IMR-90 (cell line): ENCODE data around the gene SLC25A26. TPM values are rescaled to one million over a fixed set of nuclear protein-coding genes. Genes with fewer than 3 reads are reported as not detected.

Experiments used
- ATAC-seq: fragments of 200-7000 bp; cut with Tn5 transposase; 2 replicates; pipeline ENCODE4 v1.9.1; 2020; ENCODE audit warnings: low read depth, mild to moderate bottlenecking, moderate library complexity
- BruUV-seq: library from RNA; stranded (reverse); fragments of 400-500 nt; replicated peaks from 2 replicates; lab custom pipeline; 2021; lab: Mats Ljungman, UMichigan
- CTCF ChIA-PET: fragments of 300-600 bp; formaldehyde crosslinking; extraction: SDS; loops from one replicate; lab custom pipeline; 2021; ENCODE audit warnings: antibody characterized with exemption; lab: Yijun Ruan, JAX
- POLR2A ChIA-PET: fragments of 300-600 bp; sonication (Branson Sonifier 250); formaldehyde crosslinking; loops from one replicate; lab custom pipeline; 2022; ENCODE audit warnings: antibody characterized with exemption; ENCODE audit not compliant: unreplicated experiment; lab: Charles Lee
- DNase-seq: peaks from one replicate; pipeline ENCODE4 v3.0.0; 2013
- H2AFZ ChIP-seq: replicated peaks from 2 replicates; pipeline ENCODE3; 2013; ENCODE audit warnings: low read length, mild to moderate bottlenecking; ENCODE audit not compliant: poor library complexity
- H2AK5ac ChIP-seq: 2 replicates; pipeline ENCODE4 v1.6.1; 2013; ENCODE audit warnings: low read depth, low read length, inconsistent platforms
- H2AK9ac ChIP-seq: replicated peaks from 2 replicates; pipeline ENCODE3; 2013; ENCODE audit warnings: mild to moderate bottlenecking, low read depth, low read length, moderate library complexity; ENCODE audit not compliant: poor library complexity
- H2BK120ac ChIP-seq: 2 replicates; pipeline ENCODE4 v1.6.1; 2013; ENCODE audit warnings: low read depth, low read length, inconsistent platforms
- H2BK15ac ChIP-seq: 3 replicates; pipeline ENCODE4 v1.6.1; 2013; ENCODE audit warnings: low read depth, low read length, inconsistent platforms
- H2BK20ac ChIP-seq: 2 replicates; pipeline ENCODE4 v1.6.1; 2013; ENCODE audit warnings: low read depth, mild to moderate bottlenecking, inconsistent platforms, low read length, moderate library complexity
- H2BK5ac ChIP-seq: 2 replicates; pipeline ENCODE4 v1.6.1; 2013; ENCODE audit warnings: mild to moderate bottlenecking, low read depth, low read length, inconsistent platforms; ENCODE audit not compliant: poor library complexity, severe bottlenecking
- H3K14ac ChIP-seq: replicated peaks from 2 replicates; pipeline ENCODE4 v1.6.1; 2013; ENCODE audit warnings: low read depth, low read length, inconsistent platforms
- H3K18ac ChIP-seq: 2 replicates; pipeline ENCODE4 v1.6.1; 2013; ENCODE audit warnings: low read depth, low read length, control low read depth
- H3K23ac ChIP-seq: 2 replicates; pipeline ENCODE4 v1.6.1; 2013; ENCODE audit warnings: low read depth, low read length, inconsistent platforms
- H3K27ac ChIP-seq: 2 replicates; pipeline ENCODE4 v1.5.1; 2013; ENCODE audit warnings: mild to moderate bottlenecking, control low read depth, low read length; ENCODE audit not compliant: insufficient read depth
- H3K27me3 ChIP-seq: 2 replicates; pipeline ENCODE4 v1.6.1; 2013; ENCODE audit warnings: low read length; ENCODE audit not compliant: control insufficient read depth, insufficient read depth
- H3K36me3 ChIP-seq: 2 replicates; pipeline ENCODE4 v1.6.1; 2013; ENCODE audit warnings: low read length, mixed read lengths; ENCODE audit not compliant: control insufficient read depth, insufficient read depth
- H3K4ac ChIP-seq: 2 replicates; pipeline ENCODE4 v1.6.1; 2013; ENCODE audit warnings: low read depth, low read length, inconsistent platforms
- H3K4me1 ChIP-seq: 2 replicates; pipeline ENCODE4 v1.6.1; 2013; ENCODE audit warnings: low read length, mixed read lengths; ENCODE audit not compliant: control insufficient read depth, insufficient read depth
- H3K4me2 ChIP-seq: 2 replicates; pipeline ENCODE4 v1.6.1; 2013; ENCODE audit warnings: low read depth, mild to moderate bottlenecking, control low read depth, low read length, moderate library complexity
- H3K4me3 ChIP-seq: 2 replicates; pipeline ENCODE4 v1.5.1; 2013; ENCODE audit warnings: low read depth, mild to moderate bottlenecking, control low read depth, low read length, moderate library complexity; ENCODE audit not compliant: insufficient read depth
- H3K56ac ChIP-seq: 2 replicates; pipeline ENCODE4 v1.6.1; 2013; ENCODE audit warnings: low read length, inconsistent platforms; ENCODE audit not compliant: insufficient read depth; ENCODE audit errors: extremely low read depth
- H3K79me1 ChIP-seq, 2 experiments: 2 replicates each; pipeline ENCODE4 v1.6.1; 2013; ENCODE audit warnings: low read length in 2 of 2, inconsistent platforms in 1 of 2, low read depth in 1 of 2
- H3K9ac ChIP-seq: 2 replicates; pipeline ENCODE4 v1.6.1; 2013; ENCODE audit warnings: low read depth, low read length, control low read depth
- H3K9me1 ChIP-seq: 2 replicates; pipeline ENCODE4 v1.6.1; 2013; ENCODE audit warnings: low read length, inconsistent platforms; ENCODE audit not compliant: insufficient read depth
- H3K9me3 ChIP-seq: 2 replicates; pipeline ENCODE4 v1.6.1; 2013; ENCODE audit warnings: low read length; ENCODE audit not compliant: control insufficient read depth, insufficient read depth
- H4K20me1 ChIP-seq: 2 replicates; pipeline ENCODE4 v1.6.1; 2013; ENCODE audit warnings: low read length, inconsistent platforms; ENCODE audit not compliant: insufficient read depth
- H4K5ac ChIP-seq: 2 replicates; pipeline ENCODE4 v1.6.1; 2013; ENCODE audit warnings: mild to moderate bottlenecking, low read depth, low read length, control low read depth
- H4K8ac ChIP-seq, 2 experiments: 2 replicates each; pipeline ENCODE4 v1.6.1; 2013; ENCODE audit warnings: low read depth in 2 of 2, low read length in 2 of 2, control low read depth in 1 of 2, inconsistent platforms in 1 of 2
- H4K91ac ChIP-seq: 2 replicates; pipeline ENCODE4 v1.6.1; 2013; ENCODE audit warnings: low read depth, low read length, inconsistent platforms; ENCODE audit not compliant: insufficient read depth
- BHLHE40 ChIP-seq: fragments of 150-350 bp; IDR thresholded peaks from 2 replicates; pipeline ENCODE4 v1.6.1; 2016; ENCODE audit warnings: mild to moderate bottlenecking, low read depth, low read length
- CEBPB ChIP-seq: IDR thresholded peaks from 2 replicates; pipeline ENCODE4 v1.6.1; 2012; ENCODE audit warnings: low read depth, low read length, improper control_type of control experiment
- CHD1 ChIP-seq: IDR thresholded peaks from 2 replicates; pipeline ENCODE4 v1.6.1; 2012; ENCODE audit warnings: low read depth, low read length, improper control_type of control experiment
- FOS ChIP-seq: fragments of 150-350 bp; IDR thresholded peaks from 2 replicates; pipeline ENCODE4 v1.6.1; 2016; ENCODE audit warnings: low read depth, low read length
- MAFK ChIP-seq: IDR thresholded peaks from 2 replicates; pipeline ENCODE4 v1.6.1; 2012; ENCODE audit warnings: low read depth, low read length, improper control_type of control experiment
- MAZ ChIP-seq: IDR thresholded peaks from 2 replicates; pipeline ENCODE4 v1.6.1; 2012; ENCODE audit warnings: low read depth, mild to moderate bottlenecking, low read length, improper control_type of control experiment, moderate library complexity, borderline replicate concordance
- MXI1 ChIP-seq: IDR thresholded peaks from 2 replicates; pipeline ENCODE4 v1.6.1; 2012; ENCODE audit warnings: low read depth, mild to moderate bottlenecking, low read length, moderate library complexity, borderline replicate concordance
- NFE2L2 ChIP-seq: fragments of 150-350 bp; IDR thresholded peaks from 2 replicates; pipeline ENCODE4 v1.6.1; 2016; ENCODE audit warnings: low read depth, mild to moderate bottlenecking, low read length
- POLR2A ChIP-seq: IDR thresholded peaks from 2 replicates; pipeline ENCODE4 v1.6.1; 2012; ENCODE audit warnings: mild to moderate bottlenecking, low read depth, low read length
- RAD21 ChIP-seq: IDR thresholded peaks from 2 replicates; pipeline ENCODE4 v1.6.1; 2012; ENCODE audit warnings: low read length, improper control_type of control experiment
- RCOR1 ChIP-seq: IDR thresholded peaks from 2 replicates; pipeline ENCODE4 v1.6.1; 2012; ENCODE audit warnings: mild to moderate bottlenecking, low read length, improper control_type of control experiment; ENCODE audit not compliant: insufficient replicate concordance
- RFX5 ChIP-seq: IDR thresholded peaks from 2 replicates; pipeline ENCODE4 v1.8.0; 2012; ENCODE audit warnings: low read depth, mild to moderate bottlenecking, low read length, moderate library complexity
- SMC3 ChIP-seq: fragments of 150-350 bp; IDR thresholded peaks from 2 replicates; pipeline ENCODE4 v1.6.1; 2016; ENCODE audit warnings: low read depth, mild to moderate bottlenecking, antibody characterized with exemption, low read length, moderate library complexity
- WGBS, 2 experiments: methylation state at CpG; one replicate each; pipeline versions ENCODE4 v1.1.5 to v1.1.7; 2013; ENCODE audit warnings: missing lambda C conversion rate in 2 of 2; ENCODE audit not compliant: insufficient read length in 1 of 2; ENCODE audit errors: extremely low coverage in 2 of 2; 5-methylcytosine and 5-hydroxymethylcytosine counted together
- dilution Hi-C: fragments of 300-500 bp; cut with HindIII; formaldehyde crosslinking; loops from one replicate; pipeline ENCODE4 v1.14.3; 2018; ENCODE audit warnings: low sequenced_read_pairs; ENCODE audit not compliant: unreplicated experiment
- in situ Hi-C: fragments of 300-500 bp; cut with MboI; formaldehyde crosslinking; loops from 3 replicates; pipeline ENCODE4 v1.14.3; 2019; ENCODE audit warnings: low sequenced_read_pairs, inconsistent platforms, mixed read lengths
- intact Hi-C: fragments of 100-400 bp; cut with micrococcal nuclease; formaldehyde crosslinking; loops from 2 replicates; pipeline ENCODE4 v1.10.0; 2022
- polyA plus RNA-seq, 3 experiments: library from polyadenylated mRNA; depleted of rRNA; stranded (reverse); fragments of >200 nt; gene quantifications; 2 replicates each; pipeline ENCODE4 v1.2.3, GENCODE V29; 2012; ENCODE audit warnings: low replicate concordance in 1 of 3
- total RNA-seq: library from RNA; depleted of rRNA; stranded (reverse); fragments of >200 nt; gene quantifications from 2 replicates; pipeline ENCODE4 v1.2.3, GENCODE V29; 2012
- TF ChIP-seq, protein P1 (sequence below): conservative IDR thresholded peaks from 2 replicates; pipeline ENCODE4 v1.5.1; 2012; ENCODE audit warnings: mild to moderate bottlenecking, low read depth, low read length, improper control_type of control experiment
- TF ChIP-seq, protein P2 (sequence below): fragments of 150-350 bp; IDR thresholded peaks from 2 replicates; pipeline ENCODE4 v1.6.1; 2016; ENCODE audit warnings: low read depth, mild to moderate bottlenecking, low read length, moderate library complexity, borderline replicate concordance
- TF ChIP-seq, protein P3 (sequence below): fragments of 150-350 bp; IDR thresholded peaks from 2 replicates; pipeline ENCODE4 v1.6.1; 2017; ENCODE audit warnings: mild to moderate bottlenecking, antibody characterized with exemption, low read length, low read depth

The SLC25A26 gene
- total and polyA plus RNA-seq, 2 of the 4 experiments (the other 2 are of a cell fraction) = 10.9 to 12.7 TPM

DNA sequence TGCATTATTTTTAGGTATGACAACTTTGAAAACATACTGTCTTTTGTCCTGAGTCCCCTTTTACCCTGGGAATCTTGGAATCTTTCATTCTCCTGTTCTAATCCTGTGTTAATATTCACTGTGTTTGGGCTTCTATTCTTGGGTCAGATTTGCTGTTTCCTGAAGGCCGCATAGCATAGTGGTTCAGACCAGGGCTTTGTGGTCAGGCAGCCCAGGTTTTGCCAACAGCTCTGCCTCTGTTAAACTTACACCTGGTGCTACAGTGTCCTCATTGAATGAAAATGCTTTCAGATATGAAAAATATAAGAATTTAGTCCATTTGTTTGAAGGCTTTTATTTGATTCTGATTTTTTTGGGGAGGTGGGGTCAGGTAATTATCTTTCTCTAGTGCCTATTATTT lies 58.4 kb downstream of the SLC25A26 start:
- Histone ChIP-seq H3K79me1 (no peaks in the 10 kb centered on the region), H3K14ac (no peak overlapping the region), H3K4me1 (no peaks in the 10 kb centered on the region), H3K36me3 (no peaks in the 10 kb centered on the region), H3K9me1 (no peaks in the 10 kb centered on the region), H3K18ac (no peak overlapping the region), H2BK120ac (no peak overlapping the region), H2AK9ac (no peak overlapping the region), H2AK5ac (no peak overlapping the region), H2BK15ac (no peak overlapping the region), H4K8ac (no peak overlapping the region), H4K91ac (no peak overlapping the region), H3K4ac (no peak overlapping the region), H3K9ac (no peak overlapping the region), H2BK5ac (no peak overlapping the region), H3K9me3 (no peaks in the 10 kb centered on the region), H3K23ac (no peak overlapping the region), H3K4me2 (no peak overlapping the region), H3K27ac (no peak overlapping the region), H4K5ac (no peak overlapping the region), H2AFZ (no peak overlapping the region), H4K20me1 (no peaks in the 10 kb centered on the region), H3K56ac (no peak overlapping the region), H3K4me3 (no peak overlapping the region), H2BK20ac (no peak overlapping the region), H3K27me3 (no peaks in the 10 kb centered on the region)
- BruUV-seq = no TSS peak
- WGBS, 2 experiments = no CpG with 5 or more reads among the region's 1 CpG
- in situ Hi-C loops (loop anchor here (5.0 to 10.0 kb wide), 3 partner anchors 126 to 538 kb away; no protein-coding TSS in a partner anchor), intact Hi-C loops (loop anchor here (10.0 kb wide), 1 partner anchor 316 kb away; no protein-coding TSS in a partner anchor), dilution Hi-C loops (no loop called here)
- ChIA-PET CTCF (interaction anchor here (1.0 kb wide), 1 partner anchor 128 kb away, joined by 3 read pairs; no protein-coding TSS in a partner anchor), POLR2A (no interaction called here)
- no peak for TF ChIP-seq MAZ
- no peak for TF ChIP-seq MXI1
- TF ChIP-seq CHD1 = no peak
- TF ChIP-seq MAFK = no peak
- TF ChIP-seq, protein P1, sequence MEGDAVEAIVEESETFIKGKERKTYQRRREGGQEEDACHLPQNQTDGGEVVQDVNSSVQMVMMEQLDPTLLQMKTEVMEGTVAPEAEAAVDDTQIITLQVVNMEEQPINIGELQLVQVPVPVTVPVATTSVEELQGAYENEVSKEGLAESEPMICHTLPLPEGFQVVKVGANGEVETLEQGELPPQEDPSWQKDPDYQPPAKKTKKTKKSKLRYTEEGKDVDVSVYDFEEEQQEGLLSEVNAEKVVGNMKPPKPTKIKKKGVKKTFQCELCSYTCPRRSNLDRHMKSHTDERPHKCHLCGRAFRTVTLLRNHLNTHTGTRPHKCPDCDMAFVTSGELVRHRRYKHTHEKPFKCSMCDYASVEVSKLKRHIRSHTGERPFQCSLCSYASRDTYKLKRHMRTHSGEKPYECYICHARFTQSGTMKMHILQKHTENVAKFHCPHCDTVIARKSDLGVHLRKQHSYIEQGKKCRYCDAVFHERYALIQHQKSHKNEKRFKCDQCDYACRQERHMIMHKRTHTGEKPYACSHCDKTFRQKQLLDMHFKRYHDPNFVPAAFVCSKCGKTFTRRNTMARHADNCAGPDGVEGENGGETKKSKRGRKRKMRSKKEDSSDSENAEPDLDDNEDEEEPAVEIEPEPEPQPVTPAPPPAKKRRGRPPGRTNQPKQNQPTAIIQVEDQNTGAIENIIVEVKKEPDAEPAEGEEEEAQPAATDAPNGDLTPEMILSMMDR = no peak
- no peak for TF ChIP-seq NFE2L2
- TF ChIP-seq, protein P2, sequence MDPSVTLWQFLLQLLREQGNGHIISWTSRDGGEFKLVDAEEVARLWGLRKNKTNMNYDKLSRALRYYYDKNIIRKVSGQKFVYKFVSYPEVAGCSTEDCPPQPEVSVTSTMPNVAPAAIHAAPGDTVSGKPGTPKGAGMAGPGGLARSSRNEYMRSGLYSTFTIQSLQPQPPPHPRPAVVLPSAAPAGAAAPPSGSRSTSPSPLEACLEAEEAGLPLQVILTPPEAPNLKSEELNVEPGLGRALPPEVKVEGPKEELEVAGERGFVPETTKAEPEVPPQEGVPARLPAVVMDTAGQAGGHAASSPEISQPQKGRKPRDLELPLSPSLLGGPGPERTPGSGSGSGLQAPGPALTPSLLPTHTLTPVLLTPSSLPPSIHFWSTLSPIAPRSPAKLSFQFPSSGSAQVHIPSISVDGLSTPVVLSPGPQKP = no peak
- no peak for TF ChIP-seq RFX5
- no peak for TF ChIP-seq RCOR1
- TF ChIP-seq CEBPB = no peak
- TF ChIP-seq, protein P3, sequence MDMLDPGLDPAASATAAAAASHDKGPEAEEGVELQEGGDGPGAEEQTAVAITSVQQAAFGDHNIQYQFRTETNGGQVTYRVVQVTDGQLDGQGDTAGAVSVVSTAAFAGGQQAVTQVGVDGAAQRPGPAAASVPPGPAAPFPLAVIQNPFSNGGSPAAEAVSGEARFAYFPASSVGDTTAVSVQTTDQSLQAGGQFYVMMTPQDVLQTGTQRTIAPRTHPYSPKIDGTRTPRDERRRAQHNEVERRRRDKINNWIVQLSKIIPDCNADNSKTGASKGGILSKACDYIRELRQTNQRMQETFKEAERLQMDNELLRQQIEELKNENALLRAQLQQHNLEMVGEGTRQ = no peak
- no peak for TF ChIP-seq BHLHE40
- no peak for TF ChIP-seq RAD21
- no peak for TF ChIP-seq POLR2A
- no peak for TF ChIP-seq FOS
- no peak for TF ChIP-seq SMC3
- ATAC-seq = no peak
- no peak for DNase-seq
